ENCODE measurements around the gene PRDM2.

PRDM2 gene

GRCh38 chr1:13769830-13770229 is 69.8 kb downstream of the PRDM2 start:
- ATAC-seq: no peak

GRCh38 chr1:13770743-13771142 is 70.8 kb downstream of the PRDM2 start:
- ATAC-seq: no peak
- TF ChIP-seq OSR1 (CRISPR knock-in tag; IDR thresholded peaks at IDR 0.05) (no peak), TSHZ2 (CRISPR knock-in tag; IDR thresholded peaks at IDR 0.05) (no peak), ZFP30 (CRISPR knock-in tag; IDR thresholded peaks at IDR 0.05) (no peak), TOX (CRISPR knock-in tag; IDR thresholded peaks at IDR 0.05; ENCODE audit: borderline replicate concordance) (no peak), ZFP3 (CRISPR knock-in tag; IDR thresholded peaks at IDR 0.05) (no peak), GLIS3 (CRISPR knock-in tag; IDR thresholded peaks at IDR 0.05) (no peak)

More at GRCh38 chr1:13769830-13770229, 69.8 kb downstream of the PRDM2 start:
- no peak for TF ChIP-seq TSHZ2 (CRISPR knock-in tag; IDR thresholded peaks at IDR 0.05)
- no peak for TF ChIP-seq ARNTL (CRISPR knock-in tag; IDR thresholded peaks at IDR 0.05; ENCODE audit: borderline replicate concordance, low read depth)
- no peak for TF ChIP-seq ZNF565 (CRISPR knock-in tag; conservative IDR thresholded peaks at IDR 0.05; ENCODE audit: low read depth)
- no peak for TF ChIP-seq CSRNP3 (CRISPR knock-in tag; IDR thresholded peaks at IDR 0.05)
- no peak for TF ChIP-seq TCF4 (CRISPR knock-in tag; IDR thresholded peaks at IDR 0.05; ENCODE audit: borderline replicate concordance)
- no peak for TF ChIP-seq POU6F1 (CRISPR knock-in tag; IDR thresholded peaks at IDR 0.05; ENCODE audit: borderline replicate concordance, low read depth)
- no peak for TF ChIP-seq CSDC2 (CRISPR knock-in tag; IDR thresholded peaks at IDR 0.05)
- no peak for TF ChIP-seq BACH2 (CRISPR knock-in tag; IDR thresholded peaks at IDR 0.05; ENCODE audit: borderline replicate concordance)
- TF ChIP-seq PATZ1 (CRISPR knock-in tag; IDR thresholded peaks at IDR 0.05; ENCODE audit: borderline replicate concordance): no peak
- no peak for TF ChIP-seq ZFP30 (CRISPR knock-in tag; IDR thresholded peaks at IDR 0.05)
- TF ChIP-seq RARB (CRISPR knock-in tag; IDR thresholded peaks at IDR 0.05): no peak
- TF ChIP-seq ZFP3 (CRISPR knock-in tag; IDR thresholded peaks at IDR 0.05): no peak
- no peak for TF ChIP-seq ISL1 (CRISPR knock-in tag; IDR thresholded peaks at IDR 0.05)
- no peak for TF ChIP-seq ZNF70 (CRISPR knock-in tag; IDR thresholded peaks at IDR 0.05)
- no peak for TF ChIP-seq ZNF8 (CRISPR knock-in tag; IDR thresholded peaks at IDR 0.05)
- no peak for TF ChIP-seq SNAI2 (CRISPR knock-in tag; IDR thresholded peaks at IDR 0.05)
- TF ChIP-seq CREB5 (CRISPR knock-in tag; IDR thresholded peaks at IDR 0.05; ENCODE audit: low read depth): no peak
- no peak for TF ChIP-seq OSR1 (CRISPR knock-in tag; IDR thresholded peaks at IDR 0.05)
- no peak for TF ChIP-seq ZC3H10 (CRISPR knock-in tag; IDR thresholded peaks at IDR 0.05)
- no peak for TF ChIP-seq GLIS3 (CRISPR knock-in tag; IDR thresholded peaks at IDR 0.05)

Measured in SK-N-SH treated with all-trans-retinoic acid at 6 μM for 48 hours (cell line).